OCI-LY7 (cell line): ENCODE results near the gene PRDM2. TPM values are rescaled to one million over a fixed set of nuclear protein-coding genes. Genes with fewer than 3 reads are reported as not detected.

ENCODE experiments used
- BruUV-seq: library from RNA; stranded (reverse); fragments of 400-500 nt; replicated peaks from 2 replicates; lab custom pipeline; 2021; lab: Mats Ljungman, UMichigan
- CTCF ChIA-PET: fragments of 300-600 bp; sonication (Branson Sonifier 250); formaldehyde crosslinking; loops from one replicate; lab custom pipeline; 2022; ENCODE audit warnings: antibody characterized with exemption; ENCODE audit not compliant: unreplicated experiment; lab: Charles Lee
- POLR2A ChIA-PET: fragments of 300-600 bp; sonication (Branson Sonifier 250); formaldehyde crosslinking; loops from one replicate; lab custom pipeline; 2022; ENCODE audit warnings: antibody characterized with exemption; lab: Charles Lee
- DNase-seq: peaks from one replicate; pipeline ENCODE4 v3.0.0-alpha.2; 2015; ENCODE audit warnings: low spot score
- H2AFZ ChIP-seq: fragments of 200-600 bp; sonication (generic), shearing (Covaris generic); 2 replicates; pipeline ENCODE4 v1.6.1; 2014; ENCODE audit warnings: mild to moderate bottlenecking, antibody characterized with exemption, low read length, moderate library complexity
- H3K27ac ChIP-seq: fragments of 200-600 bp; sonication (generic); 2 replicates; pipeline ENCODE4 v1.5.1; 2014; ENCODE audit warnings: mixed run types, low read depth, mild to moderate bottlenecking, moderate library complexity, low read length, inconsistent platforms; ENCODE audit not compliant: poor library complexity, severe bottlenecking
- H3K36me3 ChIP-seq: fragments of 200-600 bp; sonication (generic); 2 replicates; pipeline ENCODE4 v1.6.1; 2014; ENCODE audit warnings: mild to moderate bottlenecking, antibody characterized with exemption, low read length, moderate library complexity, mixed read lengths; ENCODE audit not compliant: insufficient read depth
- H3K4me1 ChIP-seq: fragments of 200-600 bp; sonication (generic); 2 replicates; pipeline ENCODE4 v1.5.1; 2014; ENCODE audit warnings: mild to moderate bottlenecking, low read length; ENCODE audit not compliant: insufficient read depth, poor library complexity, severe bottlenecking
- H3K4me2 ChIP-seq: fragments of 200-600 bp; sonication (generic); 2 replicates; pipeline ENCODE4 v1.6.1; 2014; ENCODE audit warnings: mild to moderate bottlenecking, low read length
- H3K4me3 ChIP-seq: fragments of 200-600 bp; sonication (generic); 2 replicates; pipeline ENCODE4 v1.5.1; 2014; ENCODE audit warnings: mild to moderate bottlenecking, low read depth, low read length; ENCODE audit not compliant: poor library complexity, severe bottlenecking
- H3K79me2 ChIP-seq: fragments of 200-600 bp; sonication (generic); 2 replicates; pipeline ENCODE4 v1.6.1; 2016; ENCODE audit warnings: low read depth, mild to moderate bottlenecking, low read length, moderate library complexity, mixed read lengths; ENCODE audit not compliant: insufficient read depth
- H3K9me2 ChIP-seq: fragments of 200-600 bp; sonication (generic); 2 replicates; pipeline ENCODE4 v1.6.1; 2016; ENCODE audit warnings: mild to moderate bottlenecking, low read length, mixed read lengths; ENCODE audit not compliant: insufficient read depth
- H3K9me3 ChIP-seq: fragments of 200-600 bp; sonication (generic); 2 replicates; pipeline ENCODE4 v1.6.1; 2014; ENCODE audit warnings: mild to moderate bottlenecking, mixed run types, low read length, mixed read lengths
- H4K20me1 ChIP-seq: fragments of 200-600 bp; sonication (generic); 2 replicates; pipeline ENCODE4 v1.6.1; 2014; ENCODE audit warnings: mild to moderate bottlenecking, antibody characterized with exemption, low read length, moderate library complexity, mixed read lengths; ENCODE audit not compliant: insufficient read depth
- EZH2phosphoT487 ChIP-seq: fragments of 200-600 bp; sonication (generic); IDR thresholded peaks from 2 replicates; pipeline ENCODE4 v1.6.1; 2018; ENCODE audit warnings: low read depth, borderline replicate concordance, mild to moderate bottlenecking, mixed run types, antibody characterized with exemption, low read length, moderate library complexity, mixed read lengths
- intact Hi-C: fragments of 100-400 bp; cut with micrococcal nuclease; formaldehyde crosslinking; loops from one replicate; pipeline ENCODE4 v1.10.0; 2022; ENCODE audit not compliant: unreplicated experiment
- total RNA-seq, 2 experiments: library from RNA; depleted of rRNA in 1 of 2; stranded (reverse); fragments of >200 nt in 1 of 2; shearing (Covaris generic) in 1 of 2; gene quantifications; 2 replicates each; pipeline ENCODE4 v1.2.3, GENCODE V29; 2014 to 2022
- TF ChIP-seq, protein P1 (sequence below): fragments of 200-600 bp; sonication (generic); conservative IDR thresholded peaks from 2 replicates; pipeline ENCODE4 v1.5.1; 2014; ENCODE audit warnings: mild to moderate bottlenecking, antibody characterized with exemption, low read length, moderate library complexity, mixed read lengths

Gene PRDM2
- total RNA-seq, 2 experiments from 2014 or later = 38.7 to 98.2 TPM

DNA sequence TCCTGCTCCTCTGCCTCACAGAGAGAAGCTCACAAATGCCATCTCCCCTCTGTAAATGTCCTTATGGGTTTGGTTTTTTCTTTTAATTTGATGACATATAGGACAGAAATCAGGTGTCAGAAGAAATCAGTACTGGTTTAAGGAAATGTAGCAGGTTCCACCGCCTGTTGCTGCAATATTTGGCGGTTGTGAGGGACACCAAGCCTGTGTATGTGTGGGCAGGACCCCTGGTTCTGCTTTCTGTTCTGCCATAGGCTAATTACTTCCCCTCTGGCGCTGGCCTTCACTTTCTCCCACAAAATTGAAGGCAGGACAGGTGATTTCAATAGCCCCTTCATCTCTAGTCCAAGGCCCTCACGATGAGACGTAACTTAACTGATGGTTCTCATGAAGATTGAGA is 69.2 kb downstream of the PRDM2 start:
- no TSS peak for BruUV-seq
- CTCF ChIA-PET = no interaction called here
- H3K4me1 ChIP-seq = peaks cover 9% of the 10 kb centered on the region
- TF ChIP-seq, protein P1, sequence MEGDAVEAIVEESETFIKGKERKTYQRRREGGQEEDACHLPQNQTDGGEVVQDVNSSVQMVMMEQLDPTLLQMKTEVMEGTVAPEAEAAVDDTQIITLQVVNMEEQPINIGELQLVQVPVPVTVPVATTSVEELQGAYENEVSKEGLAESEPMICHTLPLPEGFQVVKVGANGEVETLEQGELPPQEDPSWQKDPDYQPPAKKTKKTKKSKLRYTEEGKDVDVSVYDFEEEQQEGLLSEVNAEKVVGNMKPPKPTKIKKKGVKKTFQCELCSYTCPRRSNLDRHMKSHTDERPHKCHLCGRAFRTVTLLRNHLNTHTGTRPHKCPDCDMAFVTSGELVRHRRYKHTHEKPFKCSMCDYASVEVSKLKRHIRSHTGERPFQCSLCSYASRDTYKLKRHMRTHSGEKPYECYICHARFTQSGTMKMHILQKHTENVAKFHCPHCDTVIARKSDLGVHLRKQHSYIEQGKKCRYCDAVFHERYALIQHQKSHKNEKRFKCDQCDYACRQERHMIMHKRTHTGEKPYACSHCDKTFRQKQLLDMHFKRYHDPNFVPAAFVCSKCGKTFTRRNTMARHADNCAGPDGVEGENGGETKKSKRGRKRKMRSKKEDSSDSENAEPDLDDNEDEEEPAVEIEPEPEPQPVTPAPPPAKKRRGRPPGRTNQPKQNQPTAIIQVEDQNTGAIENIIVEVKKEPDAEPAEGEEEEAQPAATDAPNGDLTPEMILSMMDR = no peak
- no peak for TF ChIP-seq EZH2phosphoT487
- H3K9me3 ChIP-seq = no peaks in the 10 kb centered on the region
- no peaks in the 10 kb centered on the region for H3K9me2 ChIP-seq
- no peak overlapping the region for H3K4me3 ChIP-seq
- POLR2A ChIA-PET = no interaction called here
- no peak overlapping the region for H3K4me2 ChIP-seq
- H4K20me1 ChIP-seq = peaks cover 17% of the 10 kb centered on the region
- H3K79me2 ChIP-seq = peaks cover 98% of the 10 kb centered on the region
- intact Hi-C loops = no loop called here
- no peak overlapping the region for H3K27ac ChIP-seq
- peaks cover 90% of the 10 kb centered on the region for H3K36me3 ChIP-seq
- no peak for DNase-seq
- no peak overlapping the region for H2AFZ ChIP-seq

DNA sequence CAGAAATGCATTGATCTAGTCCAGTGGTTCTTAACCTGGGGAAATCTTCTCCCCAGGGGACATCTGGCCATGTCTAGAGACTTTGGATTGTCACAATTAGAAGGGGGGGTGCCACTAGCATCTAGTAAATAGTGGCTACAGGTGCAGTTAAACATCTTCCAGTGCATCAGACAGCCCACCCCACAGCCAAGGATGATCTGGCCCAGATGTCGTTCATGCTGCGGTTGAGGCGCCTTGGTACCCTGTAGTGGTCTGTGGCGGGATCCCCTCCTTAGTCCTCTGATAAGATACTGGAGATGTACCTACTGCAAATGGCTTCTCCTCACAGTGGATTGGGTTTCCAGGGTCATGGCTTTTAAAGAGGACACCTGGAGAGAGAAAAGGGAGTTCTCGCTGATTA is 69.8 kb downstream of the PRDM2 start:
- H2AFZ ChIP-seq = no peak overlapping the region
- no peak overlapping the region for H3K4me3 ChIP-seq
- TF ChIP-seq EZH2phosphoT487 = no peak
- TF ChIP-seq, protein P1 = no peak
- no peak overlapping the region for H3K27ac ChIP-seq
- BruUV-seq = no TSS peak
- H3K9me3 ChIP-seq = no peaks in the 10 kb centered on the region
- H4K20me1 ChIP-seq = peaks cover 12% of the 10 kb centered on the region
- DNase-seq = no peak
- intact Hi-C loops = no loop called here
- H3K4me1 ChIP-seq = peaks cover 3% of the 10 kb centered on the region
- ChIA-PET POLR2A (interaction anchor here (0.7 kb wide), 1 partner anchor 14 kb away, joined by 4 read pairs; no protein-coding TSS in a partner anchor), CTCF (no interaction called here)
- peaks cover 95% of the 10 kb centered on the region for H3K79me2 ChIP-seq
- no peaks in the 10 kb centered on the region for H3K9me2 ChIP-seq
- H3K36me3 ChIP-seq = peaks cover 88% of the 10 kb centered on the region
- no peak overlapping the region for H3K4me2 ChIP-seq

DNA sequence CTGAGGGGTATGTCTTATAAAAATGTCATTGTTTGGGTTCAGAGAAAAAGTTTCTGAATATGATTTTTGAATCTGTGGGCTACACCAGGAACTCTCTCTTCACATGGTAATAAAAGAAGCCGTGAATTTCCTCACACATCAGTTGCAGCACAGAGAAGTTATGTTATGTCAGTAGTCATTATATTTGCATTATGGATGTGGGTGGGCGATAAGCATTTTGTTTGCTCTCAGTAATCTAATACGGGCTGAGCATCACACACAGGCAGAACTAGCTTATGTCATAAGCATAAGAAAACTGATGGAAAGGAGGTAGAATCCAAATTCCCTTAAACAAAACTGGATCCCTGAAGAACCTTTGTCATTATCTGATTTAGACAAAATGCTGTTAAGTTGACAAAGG is 70.8 kb downstream of the PRDM2 start:
- Histone ChIP-seq H2AFZ (no peak overlapping the region), H3K9me2 (no peaks in the 10 kb centered on the region), H4K20me1 (peaks cover 6% of the 10 kb centered on the region), H3K4me2 (no peak overlapping the region), H3K79me2 (peaks cover 89% of the 10 kb centered on the region), H3K36me3 (peaks cover 90% of the 10 kb centered on the region), H3K9me3 (no peaks in the 10 kb centered on the region), H3K4me3 (no peak overlapping the region), H3K27ac (no peak overlapping the region), H3K4me1 (no peaks in the 10 kb centered on the region)
- no TSS peak for BruUV-seq
- CTCF ChIA-PET = no interaction called here
- POLR2A ChIA-PET = no interaction called here
- no peak for DNase-seq
- TF ChIP-seq, protein P1 = no peak
- TF ChIP-seq EZH2phosphoT487 = no peak
- intact Hi-C loops = no loop called here
